Activated CD8-positive, alpha-beta memory T cell treated with anti-CD3 and anti-CD28 coated beads, Interleukin-2, amount 10 ng/mL, durations not matched to agents 7 days and 5 days (primary cell): Measurements from ENCODE around the gene TBX15. TPM values are rescaled to one million over a fixed set of nuclear protein-coding genes. Genes with fewer than 3 reads are reported as not detected.

Source experiments
- ATAC-seq: fragments of 150-1000 bp; cut with Tn5 transposase; one replicate; pipeline ENCODE4 v1.10.0; 2021; ENCODE audit warnings: moderate library complexity
- CTCF ChIA-PET: fragments of 350-600 bp; sonication (Branson Sonifier 250); formaldehyde crosslinking; loops from one replicate; lab custom pipeline; 2021; ENCODE audit warnings: antibody characterized with exemption; lab: Charles Lee
- DNase-seq: peaks from one replicate; pipeline ENCODE4 v3.0.0-alpha.2; 2020
- H3K27ac Mint-ChIP-seq: one replicate; pipeline ENCODE4 v1.8.0; 2021; ENCODE audit warnings: mild to moderate bottlenecking, mixed read lengths
- H3K27me3 Mint-ChIP-seq: one replicate; pipeline ENCODE4 v1.8.0; 2021; ENCODE audit warnings: mixed read lengths
- H3K36me3 Mint-ChIP-seq: one replicate; pipeline ENCODE4 v1.8.0; 2021; ENCODE audit warnings: mild to moderate bottlenecking, mixed read lengths
- H3K4me1 Mint-ChIP-seq: one replicate; pipeline ENCODE4 v1.8.0; 2021; ENCODE audit warnings: mixed read lengths
- H3K4me3 Mint-ChIP-seq: one replicate; pipeline ENCODE4 v1.8.0; 2021; ENCODE audit warnings: mild to moderate bottlenecking, moderate library complexity, mixed read lengths
- H3K9me3 Mint-ChIP-seq: one replicate; pipeline ENCODE4 v1.8.0; 2022; ENCODE audit warnings: low read depth, mixed read lengths
- total RNA-seq, 2 experiments: library from RNA; stranded (reverse); gene quantifications; one replicate each; pipeline ENCODE4 v1.2.3, GENCODE V29; 2021

The TBX15 gene
- total RNA-seq, 2 experiments from 2014 or later = not detected

- Mint-ChIP-seq H3K4me3 (no peak overlapping the region), H3K27me3 (peaks cover 87% of the 10 kb centered on the region), H3K4me1 (peaks cover 13% of the 10 kb centered on the region), H3K9me3 (no peaks in the 10 kb centered on the region), H3K36me3 (peaks cover 7% of the 10 kb centered on the region), H3K27ac (no peak overlapping the region)
- DNase-seq = peak; percentile 18
- CTCF ChIA-PET = interaction anchor here (0.9 kb wide), 1 partner anchor 11 kb away, joined by 3 read pairs; no protein-coding TSS in a partner anchor
- ATAC-seq = no peak
Observed at GRCh38 chr1:118997225-118997624, 9.1 kb upstream of the TBX15 start.

GRCh38 chr1:118995312-118996016 lies 7.3 kb upstream of the TBX15 start:
- H3K27me3 Mint-ChIP-seq = peaks cover 91% of the 10 kb centered on the region
- CTCF ChIA-PET = no interaction called here
- H3K4me3 Mint-ChIP-seq = no peak overlapping the region

GRCh38 chr1:118993700-118994026 lies 5.5 kb upstream of the TBX15 start:
- H3K27me3 Mint-ChIP-seq = peaks cover 91% of the 10 kb centered on the region
- H3K4me3 Mint-ChIP-seq = no peak overlapping the region
- ATAC-seq (no peak), DNase-seq (no peak)
- CTCF ChIA-PET = interaction anchor here (1.4 kb wide), 1 partner anchor 15 kb away, joined by 4 read pairs; no protein-coding TSS in a partner anchor
- no peaks in the 10 kb centered on the region for H3K9me3 Mint-ChIP-seq
- H3K4me1 Mint-ChIP-seq = peaks cover 4% of the 10 kb centered on the region
- peaks cover 11% of the 10 kb centered on the region for H3K36me3 Mint-ChIP-seq
- H3K27ac Mint-ChIP-seq = peak overlapping the region; percentile 31

More at GRCh38 chr1:118995312-118996016, 7.3 kb upstream of the TBX15 start:
- H3K9me3 Mint-ChIP-seq = no peaks in the 10 kb centered on the region
- ATAC-seq = no peak
- H3K36me3 Mint-ChIP-seq = peaks cover 11% of the 10 kb centered on the region
- H3K27ac Mint-ChIP-seq = no peak overlapping the region
- H3K4me1 Mint-ChIP-seq = peaks cover 5% of the 10 kb centered on the region
- peak; percentile 5 for DNase-seq

GRCh38 chr1:118992868-118993699 lies 4.9 kb upstream of the TBX15 start:
- H3K27me3 Mint-ChIP-seq = peaks cover 91% of the 10 kb centered on the region
- peaks cover 11% of the 10 kb centered on the region for H3K36me3 Mint-ChIP-seq
- CTCF ChIA-PET = no interaction called here

GRCh38 chr1:118992237-118992825 lies 4.2 kb upstream of the TBX15 start:
- no peaks in the 10 kb centered on the region for H3K9me3 Mint-ChIP-seq
- no peak for ATAC-seq
- H3K36me3 Mint-ChIP-seq = peaks cover 11% of the 10 kb centered on the region
- CTCF ChIA-PET = no interaction called here
- H3K27me3 Mint-ChIP-seq = peaks cover 91% of the 10 kb centered on the region
- H3K4me3 Mint-ChIP-seq = no peak overlapping the region
- H3K27ac Mint-ChIP-seq = no peak overlapping the region
- DNase-seq = no peak
- H3K4me1 Mint-ChIP-seq = peaks cover 4% of the 10 kb centered on the region

More at GRCh38 chr1:118992868-118993699, 4.9 kb upstream of the TBX15 start:
- H3K27ac Mint-ChIP-seq = no peak overlapping the region
- H3K4me1 Mint-ChIP-seq = peaks cover 4% of the 10 kb centered on the region
- no peak for ATAC-seq
- H3K4me3 Mint-ChIP-seq = no peak overlapping the region
- DNase-seq = no peak
- H3K9me3 Mint-ChIP-seq = no peaks in the 10 kb centered on the region

DNA sequence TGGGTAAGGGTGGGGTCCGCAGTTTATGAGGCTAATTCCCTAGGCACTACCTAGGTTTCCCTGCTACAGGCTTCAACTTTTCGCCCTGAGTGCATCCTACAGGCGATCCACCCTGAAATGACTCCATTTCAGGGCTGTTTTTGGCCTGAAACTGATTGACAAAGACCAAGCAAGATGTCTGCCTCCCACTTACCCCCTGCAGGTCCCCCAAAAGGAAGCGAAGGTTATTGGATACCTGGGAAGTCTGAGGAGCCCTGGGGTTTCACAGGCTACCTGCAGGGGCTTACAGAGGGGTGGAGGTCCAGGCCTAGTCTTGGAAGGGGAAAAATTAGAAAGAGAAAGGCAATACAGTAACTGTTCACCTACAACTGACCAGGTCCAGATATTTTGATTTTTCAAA lies 3.3 kb upstream of the TBX15 start:
- H3K27ac Mint-ChIP-seq = peak overlapping the region; percentile 31

DNA sequence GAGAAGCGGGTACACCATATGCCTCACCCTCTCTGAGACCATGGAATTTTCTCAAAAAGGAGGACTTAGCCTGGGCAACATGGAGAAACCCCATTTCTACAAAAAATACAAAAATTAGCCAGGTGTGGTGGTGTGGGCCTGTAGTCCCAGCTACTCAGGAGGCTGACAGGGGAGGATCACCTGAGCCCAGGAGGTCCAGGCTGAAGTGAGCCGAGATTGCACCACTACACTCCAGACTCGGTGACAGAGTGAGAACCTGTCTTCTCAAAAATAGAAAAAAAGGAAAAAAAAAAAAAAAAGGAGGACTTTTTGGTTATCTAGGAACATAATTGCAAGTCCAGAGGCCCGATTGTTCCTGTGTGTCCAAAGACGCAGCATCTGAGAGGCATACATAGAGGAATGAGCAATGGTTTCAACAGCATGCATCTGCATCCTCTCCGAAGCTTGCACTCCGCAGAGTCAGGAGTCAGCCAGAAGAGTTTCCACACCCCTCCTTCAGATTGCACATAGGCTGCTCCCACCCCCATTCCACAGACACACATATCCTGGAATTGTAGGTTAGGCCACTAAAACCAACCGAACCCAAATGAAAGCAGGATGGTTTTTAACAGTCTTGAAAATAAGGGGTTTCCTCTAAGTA lies 2.5 kb upstream of the TBX15 start:
- ATAC-seq (no peak), DNase-seq (no peak)
- no peak overlapping the region for H3K4me3 Mint-ChIP-seq
- H3K4me1 Mint-ChIP-seq = peaks cover 8% of the 10 kb centered on the region
- CTCF ChIA-PET = interaction anchor here (1.8 kb wide), 1 partner anchor 18 kb away, joined by 6 read pairs; no protein-coding TSS in a partner anchor
- no peak overlapping the region for H3K27ac Mint-ChIP-seq
- peaks cover 94% of the 10 kb centered on the region for H3K27me3 Mint-ChIP-seq
- H3K36me3 Mint-ChIP-seq = peaks cover 20% of the 10 kb centered on the region
- peaks cover 2% of the 10 kb centered on the region for H3K9me3 Mint-ChIP-seq

More for the DNA sequence above, 3.3 kb upstream of the TBX15 start:
- peaks cover 18% of the 10 kb centered on the region for H3K36me3 Mint-ChIP-seq
- ATAC-seq (no peak), DNase-seq (no peak)
- H3K4me3 Mint-ChIP-seq = no peak overlapping the region
- H3K4me1 Mint-ChIP-seq = peaks cover 10% of the 10 kb centered on the region
- H3K27me3 Mint-ChIP-seq = peaks cover 94% of the 10 kb centered on the region
- peaks cover 2% of the 10 kb centered on the region for H3K9me3 Mint-ChIP-seq
- CTCF ChIA-PET = no interaction called here

- Mint-ChIP-seq H3K27ac (no peak overlapping the region), H3K4me1 (peaks cover 6% of the 10 kb centered on the region), H3K27me3 (peaks cover 95% of the 10 kb centered on the region), H3K4me3 (no peak overlapping the region), H3K9me3 (peaks cover 2% of the 10 kb centered on the region), H3K36me3 (peaks cover 21% of the 10 kb centered on the region)
- ATAC-seq (no peak), DNase-seq (no peak)
- CTCF ChIA-PET = interaction anchor here (1.8 kb wide), 1 partner anchor 19 kb away, joined by 6 read pairs; no protein-coding TSS in a partner anchor
Observed at GRCh38 chr1:118989878-118990378, 1.8 kb upstream of the TBX15 start.

DNA sequence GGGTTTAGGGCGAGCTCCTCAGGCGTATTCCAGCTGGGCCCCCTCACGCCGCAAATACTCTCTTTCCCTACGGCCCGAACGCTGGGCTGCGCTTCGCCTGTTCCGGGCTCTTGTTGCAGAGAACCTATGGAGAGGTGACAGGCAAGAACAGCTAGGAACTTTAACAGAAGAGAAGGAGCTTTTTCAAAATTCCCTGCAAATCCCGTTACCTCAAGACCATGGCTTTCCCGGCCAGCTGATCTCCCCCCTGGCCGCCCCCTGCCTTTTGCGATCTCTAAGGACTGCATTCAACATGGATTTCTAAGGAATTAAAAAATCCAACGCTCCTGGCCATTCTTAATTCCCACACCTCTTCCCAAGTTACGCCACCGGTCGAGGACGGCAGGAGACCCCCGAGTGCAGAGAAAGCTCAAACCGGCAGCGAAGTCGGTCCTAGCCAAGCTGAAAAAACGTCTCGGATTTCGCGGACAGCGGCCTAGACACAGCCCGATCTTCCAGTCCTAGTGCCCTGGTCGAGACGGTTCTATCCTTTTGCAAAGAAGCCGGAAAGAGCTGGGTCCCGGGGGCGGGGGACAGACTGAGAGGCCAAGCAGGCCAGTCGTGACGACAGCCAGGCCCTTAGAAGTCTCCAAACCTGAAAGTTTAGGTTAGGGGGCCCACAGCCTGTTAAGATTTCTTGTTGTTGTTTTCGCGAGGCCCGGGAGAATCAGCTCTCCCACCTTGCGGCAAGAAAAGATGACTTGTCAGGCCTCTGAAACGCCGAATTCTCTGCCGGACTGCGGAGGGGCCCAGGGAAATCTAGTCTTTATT lies 1.1 kb upstream of the TBX15 start:
- peak overlapping the region; percentile 11 for H3K27ac Mint-ChIP-seq
- H3K36me3 Mint-ChIP-seq = peaks cover 23% of the 10 kb centered on the region
- H3K4me1 Mint-ChIP-seq = peaks cover 6% of the 10 kb centered on the region
- H3K9me3 Mint-ChIP-seq = peaks cover 2% of the 10 kb centered on the region
- CTCF ChIA-PET = interaction anchor here (1.8 kb wide), 1 partner anchor 19 kb away, joined by 6 read pairs; no protein-coding TSS in a partner anchor
- DNase-seq = no peak
- ATAC-seq = no peak
- H3K27me3 Mint-ChIP-seq = peaks cover 95% of the 10 kb centered on the region
- H3K4me3 Mint-ChIP-seq = no peak overlapping the region

GRCh38 chr1:118987468-118988185 lies 516 bp downstream of the TBX15 start:
- no peak for DNase-seq
- no peak for ATAC-seq
- H3K4me3 Mint-ChIP-seq = no peak overlapping the region
- peak overlapping the region; percentile 65 for H3K27ac Mint-ChIP-seq
- peaks cover 22% of the 10 kb centered on the region for H3K36me3 Mint-ChIP-seq
- peaks cover 2% of the 10 kb centered on the region for H3K9me3 Mint-ChIP-seq
- H3K27me3 Mint-ChIP-seq = peaks cover 97% of the 10 kb centered on the region
- H3K4me1 Mint-ChIP-seq = peaks cover 6% of the 10 kb centered on the region
- CTCF ChIA-PET = interaction anchor here (1.8 kb wide), 1 partner anchor 21 kb away, joined by 6 read pairs; no protein-coding TSS in a partner anchor

GRCh38 chr1:118986555-118987467 lies 1.3 kb downstream of the TBX15 start:
- no peak for DNase-seq
- no peak for ATAC-seq
- CTCF ChIA-PET = interaction anchor here (1.2 to 2.1 kb wide), 3 partner anchors 19 to 22 kb away, joined by 4 to 7 read pairs (median 6); no protein-coding TSS in a partner anchor
- Mint-ChIP-seq H3K9me3 (peaks cover 2% of the 10 kb centered on the region), H3K27ac (peak overlapping the region; percentile 65), H3K36me3 (peaks cover 18% of the 10 kb centered on the region), H3K4me3 (peak overlapping the region; percentile 32), H3K27me3 (peaks cover 96% of the 10 kb centered on the region), H3K4me1 (peaks cover 6% of the 10 kb centered on the region)
